Measurements from ENCODE around the gene ANXA2R. TPM values are rescaled to one million over a fixed set of nuclear protein-coding genes. Genes with fewer than 3 reads are reported as not detected.

ANXA2R gene
- polyA plus RNA-seq, 1 donor from 2014 or later, result not detected

GRCh38 chr5:43007246-43007910 is 32.7 kb downstream of the ANXA2R start:
- Histone ChIP-seq H3K36me3 (ENCODE audit: insufficient read depth, low read length) (no peaks in the 10 kb centered on the region), H3K27me3 (ENCODE audit: insufficient read depth, low read depth, low read length) (peaks cover 69% of the 10 kb centered on the region), H3K4me3 (ENCODE audit: low read length) (peak overlapping the region; percentile 62), H4K20me1 (ENCODE audit: insufficient read depth) (no peaks in the 10 kb centered on the region), H3K79me2 (replicated peaks; ENCODE audit: insufficient read depth, low read length) (no peaks in the 10 kb centered on the region), H3K4me2 (ENCODE audit: low read length) (peak overlapping the region; percentile 25), H3K9ac (ENCODE audit: low read length) (peak overlapping the region; percentile 59), H3K9me2 (ENCODE audit: insufficient read depth, low read length) (no peaks in the 10 kb centered on the region), H3K27ac (ENCODE audit: low read length) (peak overlapping the region; percentile 72), H3K9me3 (ENCODE audit: low read length) (no peaks in the 10 kb centered on the region), H3F3A (ENCODE audit: insufficient read depth, low read length, poor library complexity, severe bottlenecking) (no peaks in the 10 kb centered on the region), H2AFZ (ENCODE audit: low read depth, low read length) (peak overlapping the region; percentile 22)
- TF ChIP-seq CTCF (IDR thresholded peaks at IDR 0.05; ENCODE audit: poor library complexity, severe bottlenecking) (no peak), POLR2AphosphoS5 (IDR thresholded peaks at IDR 0.05) (peak; percentile 25), TAF1 (IDR thresholded peaks at IDR 0.05; ENCODE audit: low read depth) (peak; percentile 27)

- Histone ChIP-seq H3F3A (ENCODE audit: insufficient read depth, low read length, poor library complexity, severe bottlenecking) (no peaks in the 10 kb centered on the region), H3K4me3 (ENCODE audit: low read length) (peak overlapping the region; percentile 62), H3K36me3 (ENCODE audit: insufficient read depth, low read length) (no peaks in the 10 kb centered on the region), H2AFZ (ENCODE audit: low read depth, low read length) (peak overlapping the region; percentile 22), H4K20me1 (ENCODE audit: insufficient read depth) (no peaks in the 10 kb centered on the region), H3K9me2 (ENCODE audit: insufficient read depth, low read length) (no peaks in the 10 kb centered on the region), H3K4me2 (ENCODE audit: low read length) (no peak overlapping the region), H3K9me3 (ENCODE audit: low read length) (no peaks in the 10 kb centered on the region), H3K27ac (ENCODE audit: low read length) (no peak overlapping the region), H3K9ac (ENCODE audit: low read length) (no peak overlapping the region), H3K79me2 (replicated peaks; ENCODE audit: insufficient read depth, low read length) (no peaks in the 10 kb centered on the region), H3K27me3 (ENCODE audit: insufficient read depth, low read depth, low read length) (peaks cover 71% of the 10 kb centered on the region)
- no peak for TF ChIP-seq TAF1 (IDR thresholded peaks at IDR 0.05; ENCODE audit: low read depth)
- no peak for TF ChIP-seq CTCF (IDR thresholded peaks at IDR 0.05; ENCODE audit: poor library complexity, severe bottlenecking)
- no peak for TF ChIP-seq RAD21 (conservative IDR thresholded peaks at IDR 0.05)
- no peak for TF ChIP-seq MXI1 (conservative IDR thresholded peaks at IDR 0.05; ENCODE audit: poor library complexity, severe bottlenecking)
- TF ChIP-seq EZH2 (IDR thresholded peaks at IDR 0.05; ENCODE audit: borderline replicate concordance, insufficient read depth, low read length, poor library complexity, severe bottlenecking), result no peak
- no peak for TF ChIP-seq EP300 (conservative IDR thresholded peaks at IDR 0.05; ENCODE audit: poor library complexity, severe bottlenecking)
- TF ChIP-seq SMC3 (conservative IDR thresholded peaks at IDR 0.05; ENCODE audit: poor library complexity), result no peak
- TF ChIP-seq REST (IDR thresholded peaks at IDR 0.05; ENCODE audit: borderline replicate concordance), result no peak
- no peak for TF ChIP-seq POLR2AphosphoS5 (IDR thresholded peaks at IDR 0.05)
Observed at GRCh38 chr5:43006424-43007202, 33.5 kb downstream of the ANXA2R start.

Data from neural cell (in vitro differentiated cells).